HCT116 (cell line): ENCODE data around the gene PRKAG1. TPM values are rescaled to one million over a fixed set of nuclear protein-coding genes. Genes with fewer than 3 reads are reported as not detected.

Source experiments
- ATAC-seq: fragments of 200-7000 bp; cut with Tn5 transposase; 2 replicates; pipeline ENCODE4 v1.9.1; 2020; ENCODE audit warnings: mild to moderate bottlenecking, moderate library complexity
- BruUV-seq: library from RNA; stranded (reverse); fragments of 400-500 nt; replicated peaks from 2 replicates; lab custom pipeline; 2021; lab: Mats Ljungman, UMichigan
- CTCF ChIA-PET: fragments of 300-600 bp; sonication (Branson Sonifier 250); formaldehyde crosslinking; loops from one replicate; lab custom pipeline; 2021; ENCODE audit warnings: antibody characterized with exemption; lab: Charles Lee
- POLR2A ChIA-PET: fragments of 300-600, 350-600 bp; sonication (Branson Sonifier 250); formaldehyde crosslinking; loops from one replicate; lab custom pipeline; 2021; ENCODE audit warnings: antibody characterized with exemption; lab: Charles Lee
- RAD21 ChIA-PET, 2 experiments: fragments of 300-600 bp; sonication (Branson Sonifier 250); formaldehyde crosslinking; loops; one replicate each; lab custom pipeline; 2023; ENCODE audit warnings: low total read pairs in 2 of 2; ENCODE audit not compliant: uncharacterized antibody in 2 of 2, unreplicated experiment in 2 of 2, low non-redundant PET in 1 of 2; lab: Charles Lee
- DNase-seq: peaks from one replicate; pipeline ENCODE4 v3.0.0-alpha.2; 2010; ENCODE audit warnings: low read depth, low spot score
- H2AFZ ChIP-seq: fragments of 200-600 bp; shearing (Covaris generic), sonication (generic); 2 replicates; pipeline ENCODE4 v1.6.1; 2017; ENCODE audit warnings: low read depth, mixed run types, mixed read lengths, antibody characterized with exemption, low read length; ENCODE audit not compliant: poor library complexity, severe bottlenecking
- H3K27ac ChIP-seq: 2 replicates; pipeline ENCODE4 v1.5.1; 2012; ENCODE audit warnings: low read depth, low read length
- H3K27me3 ChIP-seq: fragments of 200-600 bp; sonication (generic); 2 replicates; pipeline ENCODE4 v1.6.1; 2016; ENCODE audit warnings: mixed run types, low read length, mixed read lengths; ENCODE audit not compliant: insufficient read depth
- H3K36me3 ChIP-seq, 2 experiments: fragments of 200-500 bp in 1 of 2; fragments of 200-600 bp in 1 of 2; sonication (Bioruptor generic) in 1 of 2; sonication (generic) in 1 of 2; 2 replicates each; pipeline versions ENCODE4 v1.5.1 to v1.6.1; 2014 to 2016; ENCODE audit warnings: low read length in 2 of 2, inconsistent platforms in 1 of 2, mixed read lengths in 1 of 2, mixed run types in 1 of 2; ENCODE audit not compliant: insufficient read depth in 2 of 2, control insufficient read depth in 1 of 2
- H3K4me1 ChIP-seq, 2 experiments: fragments of 200-600 bp in 1 of 2; sonication (generic) in 1 of 2; 2 replicates each; pipeline versions ENCODE4 v1.5.1 to v1.6.1; 2012 to 2017; ENCODE audit warnings: low read length in 2 of 2, inconsistent platforms in 1 of 2, mild to moderate bottlenecking in 1 of 2, mixed read lengths in 1 of 2, mixed run types in 1 of 2, moderate library complexity in 1 of 2; ENCODE audit not compliant: insufficient read depth in 2 of 2, control insufficient read depth in 1 of 2
- H3K4me2 ChIP-seq: fragments of 200-600 bp; sonication (generic); 2 replicates; pipeline ENCODE4 v1.6.1; 2017; ENCODE audit warnings: mixed run types, low read length, mixed read lengths
- H3K4me3 ChIP-seq, 2 experiments: fragments of 200-600 bp in 1 of 2; sonication (generic) in 1 of 2; replicated peaks in 1 of 2; 2 replicates each; pipeline ENCODE4 v1.5.1; 2011 to 2016; ENCODE audit warnings: low read length in 2 of 2, control low read depth in 1 of 2, low read depth in 1 of 2, mild to moderate bottlenecking in 1 of 2, mixed read lengths in 1 of 2, mixed run types in 1 of 2
- H3K79me2 ChIP-seq: fragments of 200-600 bp; sonication (generic); 2 replicates; pipeline ENCODE4 v1.6.1; 2017; ENCODE audit warnings: mild to moderate bottlenecking, mixed run types, low read length, moderate library complexity, mixed read lengths; ENCODE audit not compliant: insufficient read depth
- H3K9ac ChIP-seq: fragments of 200-600 bp; sonication (generic); 2 replicates; pipeline ENCODE4 v1.6.1; 2016; ENCODE audit warnings: low read length, mixed read lengths
- H3K9me2 ChIP-seq: fragments of 200-600 bp; sonication (generic), shearing (Covaris generic); 2 replicates; pipeline ENCODE4 v1.6.1; 2017; ENCODE audit warnings: mixed run types, mild to moderate bottlenecking, moderate library complexity; ENCODE audit not compliant: insufficient read depth
- H3K9me3 ChIP-seq, 2 experiments: fragments of 200-500 bp in 1 of 2; fragments of 200-600 bp in 1 of 2; sonication (Bioruptor generic) in 1 of 2; sonication (generic) in 1 of 2; 2 replicates each; pipeline ENCODE4 v1.6.1; 2014 to 2017; ENCODE audit warnings: low read length in 2 of 2, mixed read lengths in 2 of 2, inconsistent platforms in 1 of 2, low read depth in 1 of 2, mild to moderate bottlenecking in 1 of 2, mixed run types in 1 of 2, moderate library complexity in 1 of 2; ENCODE audit not compliant: control insufficient read depth in 1 of 2, insufficient read depth in 1 of 2
- H4K20me1 ChIP-seq: fragments of 200-600 bp; sonication (generic), shearing (Covaris generic); 2 replicates; pipeline ENCODE4 v1.6.1; 2017; ENCODE audit warnings: mixed run types, mild to moderate bottlenecking, moderate library complexity; ENCODE audit not compliant: insufficient read depth
- CBX3 ChIP-seq: IDR thresholded peaks from 2 replicates; pipeline ENCODE4 v1.6.1; 2012; ENCODE audit warnings: low read depth
- CEBPB ChIP-seq: IDR thresholded peaks from 2 replicates; pipeline ENCODE4 v1.6.1; 2012; ENCODE audit warnings: low read depth
- EZH2 ChIP-seq: fragments of 200-600 bp; sonication (generic); IDR thresholded peaks from 2 replicates; pipeline ENCODE4 v1.6.1; 2017; ENCODE audit warnings: antibody characterized with exemption, mixed run types
- EZH2phosphoT487 ChIP-seq: fragments of 200-600 bp; IDR thresholded peaks from 2 replicates; pipeline ENCODE4 v1.6.1; 2018; ENCODE audit warnings: antibody characterized with exemption, borderline replicate concordance
- FOSL1 ChIP-seq: IDR thresholded peaks from 2 replicates; pipeline ENCODE4 v1.6.1; 2012; ENCODE audit warnings: low read depth
- JUND ChIP-seq: IDR thresholded peaks from 2 replicates; pipeline ENCODE4 v1.6.1; 2012
- POLR2A ChIP-seq: IDR thresholded peaks from 2 replicates; pipeline ENCODE4 v1.7.0; 2011; ENCODE audit warnings: borderline replicate concordance; ENCODE audit not compliant: insufficient read depth, insufficient read length; ENCODE audit errors: extremely low read depth
- POLR2AphosphoS5 ChIP-seq: IDR thresholded peaks from 2 replicates; pipeline ENCODE4 v1.6.1; 2011; ENCODE audit warnings: mild to moderate bottlenecking, low read depth, low read length, moderate library complexity
- SIN3A ChIP-seq: IDR thresholded peaks from 2 replicates; pipeline ENCODE4 v1.6.1; 2012; ENCODE audit warnings: low read depth
- SP1 ChIP-seq: IDR thresholded peaks from 2 replicates; pipeline ENCODE4 v1.6.1; 2012; ENCODE audit warnings: low read depth
- SRF ChIP-seq: IDR thresholded peaks from 2 replicates; pipeline ENCODE4 v1.6.1; 2012; ENCODE audit warnings: low read depth
- TCF7L2 ChIP-seq: IDR thresholded peaks from 2 replicates; pipeline ENCODE4 v1.7.0; 2011; ENCODE audit warnings: borderline replicate concordance, inconsistent platforms; ENCODE audit not compliant: insufficient read depth, insufficient read length; ENCODE audit errors: extremely low read depth
- ZNF274 ChIP-seq: fragments of 200-500 bp; sonication (Bioruptor generic); IDR thresholded peaks from 2 replicates; pipeline ENCODE4 v1.6.1; 2014; ENCODE audit warnings: mild to moderate bottlenecking, low read depth, low read length, inconsistent platforms
- intact Hi-C: fragments of 100-400 bp; cut with micrococcal nuclease; formaldehyde crosslinking; loops from 2 replicates; pipeline ENCODE4 v1.10.0; 2022
- total RNA-seq: library from RNA; stranded (reverse); gene quantifications from one replicate; pipeline ENCODE4 v1.2.1, GENCODE V29; 2021; ENCODE audit not compliant: unreplicated experiment
- TF ChIP-seq, protein P1 (sequence below), 3 experiments: fragments of 200-600 bp in 1 of 3; sonication (generic) in 1 of 3; IDR thresholded peaks in 2 of 3; conservative IDR thresholded peaks in 1 of 3; 2 replicates each; pipeline ENCODE4 v1.5.1; 2012 to 2017; ENCODE audit warnings: low read depth in 2 of 3, low read length in 2 of 3, antibody characterized with exemption in 1 of 3, borderline replicate concordance in 1 of 3, control low read depth in 1 of 3, mild to moderate bottlenecking in 1 of 3, mixed read lengths in 1 of 3, mixed run types in 1 of 3, moderate library complexity in 1 of 3; ENCODE audit not compliant: insufficient read depth in 1 of 3
- TF ChIP-seq, protein P2 (sequence below): IDR thresholded peaks from 2 replicates; pipeline ENCODE4 v1.6.1; 2012
- TF ChIP-seq, protein P3 (sequence below): IDR thresholded peaks from 2 replicates; pipeline ENCODE4 v1.6.1; 2012; ENCODE audit warnings: low read depth

The PRKAG1 gene
- total RNA-seq, 1 experiment from 2014 or later = 64.6 TPM

DNA sequence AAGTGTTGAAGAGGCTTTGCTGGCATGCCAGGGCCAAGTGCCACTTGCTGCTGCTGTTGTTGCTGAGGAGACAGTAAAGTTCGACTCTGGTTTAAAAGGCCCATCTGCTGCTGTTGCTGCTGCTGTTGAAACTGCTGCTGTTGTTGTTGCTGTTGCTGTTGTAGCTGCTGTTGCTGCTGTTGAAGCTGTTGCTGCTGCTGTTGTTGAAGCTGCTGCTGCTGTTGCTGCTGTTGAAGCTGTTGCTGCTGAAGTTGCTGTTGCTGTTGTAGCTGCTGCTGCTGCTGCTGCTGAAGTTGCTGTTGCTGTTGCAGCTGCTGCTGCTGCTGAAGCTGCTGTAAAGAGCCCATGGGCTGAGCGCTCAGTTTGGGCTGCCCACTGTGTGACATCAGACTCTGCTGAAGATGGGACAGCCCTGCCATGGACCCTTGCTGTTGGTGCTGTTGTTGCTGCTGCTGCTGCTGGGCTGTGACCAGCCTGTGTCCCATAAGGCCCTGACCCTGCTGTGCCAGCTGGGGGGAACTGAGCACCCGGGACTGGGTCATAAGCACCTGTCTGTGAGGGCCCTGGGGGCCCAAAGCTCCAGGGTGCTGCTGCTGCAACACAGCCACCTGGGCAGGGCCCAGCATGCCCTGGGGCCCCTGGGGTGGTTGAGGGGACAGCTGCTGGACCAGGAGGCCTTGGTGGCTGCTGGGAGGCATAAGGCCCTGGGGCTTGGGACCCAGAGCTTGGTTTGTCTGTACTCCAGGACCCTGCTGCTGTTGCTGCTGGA is 14.3 kb upstream of the PRKAG1 start:
- Histone ChIP-seq H3K9ac (no peak overlapping the region), H3K79me2 (peaks cover 5% of the 10 kb centered on the region; the same call in 1 of the 2 replicates), H3K27ac (no peak overlapping the region), H3K27me3 (no peaks in the 10 kb centered on the region), H3K4me1 (no peaks in the 10 kb centered on the region), H3K4me2 (no peak overlapping the region), H3K36me3 (peaks cover 35 to 69% of the 10 kb centered on the region in 2 experiments), H3K9me3 (no peaks in the 10 kb centered on the region), H3K4me3 (no peak overlapping the region), H3K9me2 (no peaks in the 10 kb centered on the region), H2AFZ (no peak overlapping the region), H4K20me1 (no peaks in the 10 kb centered on the region)
- RAD21 ChIA-PET = no interaction called here
- CTCF ChIA-PET = interaction anchor here (1.1 kb wide), 1 partner anchor 11 kb away, joined by 5 read pairs; no protein-coding TSS in a partner anchor
- intact Hi-C loops = no loop called here
- TF ChIP-seq, protein P1, sequence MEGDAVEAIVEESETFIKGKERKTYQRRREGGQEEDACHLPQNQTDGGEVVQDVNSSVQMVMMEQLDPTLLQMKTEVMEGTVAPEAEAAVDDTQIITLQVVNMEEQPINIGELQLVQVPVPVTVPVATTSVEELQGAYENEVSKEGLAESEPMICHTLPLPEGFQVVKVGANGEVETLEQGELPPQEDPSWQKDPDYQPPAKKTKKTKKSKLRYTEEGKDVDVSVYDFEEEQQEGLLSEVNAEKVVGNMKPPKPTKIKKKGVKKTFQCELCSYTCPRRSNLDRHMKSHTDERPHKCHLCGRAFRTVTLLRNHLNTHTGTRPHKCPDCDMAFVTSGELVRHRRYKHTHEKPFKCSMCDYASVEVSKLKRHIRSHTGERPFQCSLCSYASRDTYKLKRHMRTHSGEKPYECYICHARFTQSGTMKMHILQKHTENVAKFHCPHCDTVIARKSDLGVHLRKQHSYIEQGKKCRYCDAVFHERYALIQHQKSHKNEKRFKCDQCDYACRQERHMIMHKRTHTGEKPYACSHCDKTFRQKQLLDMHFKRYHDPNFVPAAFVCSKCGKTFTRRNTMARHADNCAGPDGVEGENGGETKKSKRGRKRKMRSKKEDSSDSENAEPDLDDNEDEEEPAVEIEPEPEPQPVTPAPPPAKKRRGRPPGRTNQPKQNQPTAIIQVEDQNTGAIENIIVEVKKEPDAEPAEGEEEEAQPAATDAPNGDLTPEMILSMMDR (IDR thresholded peaks at IDR 0.05 in 2 of 3, conservative IDR thresholded peaks at IDR 0.05 in 1 of 3; ENCODE audit: borderline replicate concordance in 1 of 3, insufficient read depth in 1 of 3, low read depth in 2 of 3, low read length in 2 of 3) = no peak
- no peak for TF ChIP-seq SIN3A
- TF ChIP-seq, protein P2, sequence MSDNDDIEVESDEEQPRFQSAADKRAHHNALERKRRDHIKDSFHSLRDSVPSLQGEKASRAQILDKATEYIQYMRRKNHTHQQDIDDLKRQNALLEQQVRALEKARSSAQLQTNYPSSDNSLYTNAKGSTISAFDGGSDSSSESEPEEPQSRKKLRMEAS = no peak
- no peak for TF ChIP-seq EZH2phosphoT487
- no peak for TF ChIP-seq CEBPB
- TF ChIP-seq POLR2A = no peak
- TF ChIP-seq ZNF274 = no peak
- TF ChIP-seq EZH2 = no peak
- no peak for TF ChIP-seq CBX3
- no peak for TF ChIP-seq SRF
- TF ChIP-seq POLR2AphosphoS5 = no peak
- no peak for TF ChIP-seq JUND
- TF ChIP-seq, protein P3, sequence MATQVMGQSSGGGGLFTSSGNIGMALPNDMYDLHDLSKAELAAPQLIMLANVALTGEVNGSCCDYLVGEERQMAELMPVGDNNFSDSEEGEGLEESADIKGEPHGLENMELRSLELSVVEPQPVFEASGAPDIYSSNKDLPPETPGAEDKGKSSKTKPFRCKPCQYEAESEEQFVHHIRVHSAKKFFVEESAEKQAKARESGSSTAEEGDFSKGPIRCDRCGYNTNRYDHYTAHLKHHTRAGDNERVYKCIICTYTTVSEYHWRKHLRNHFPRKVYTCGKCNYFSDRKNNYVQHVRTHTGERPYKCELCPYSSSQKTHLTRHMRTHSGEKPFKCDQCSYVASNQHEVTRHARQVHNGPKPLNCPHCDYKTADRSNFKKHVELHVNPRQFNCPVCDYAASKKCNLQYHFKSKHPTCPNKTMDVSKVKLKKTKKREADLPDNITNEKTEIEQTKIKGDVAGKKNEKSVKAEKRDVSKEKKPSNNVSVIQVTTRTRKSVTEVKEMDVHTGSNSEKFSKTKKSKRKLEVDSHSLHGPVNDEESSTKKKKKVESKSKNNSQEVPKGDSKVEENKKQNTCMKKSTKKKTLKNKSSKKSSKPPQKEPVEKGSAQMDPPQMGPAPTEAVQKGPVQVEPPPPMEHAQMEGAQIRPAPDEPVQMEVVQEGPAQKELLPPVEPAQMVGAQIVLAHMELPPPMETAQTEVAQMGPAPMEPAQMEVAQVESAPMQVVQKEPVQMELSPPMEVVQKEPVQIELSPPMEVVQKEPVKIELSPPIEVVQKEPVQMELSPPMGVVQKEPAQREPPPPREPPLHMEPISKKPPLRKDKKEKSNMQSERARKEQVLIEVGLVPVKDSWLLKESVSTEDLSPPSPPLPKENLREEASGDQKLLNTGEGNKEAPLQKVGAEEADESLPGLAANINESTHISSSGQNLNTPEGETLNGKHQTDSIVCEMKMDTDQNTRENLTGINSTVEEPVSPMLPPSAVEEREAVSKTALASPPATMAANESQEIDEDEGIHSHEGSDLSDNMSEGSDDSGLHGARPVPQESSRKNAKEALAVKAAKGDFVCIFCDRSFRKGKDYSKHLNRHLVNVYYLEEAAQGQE = no peak
- no peak for TF ChIP-seq TCF7L2
- no peak for TF ChIP-seq FOSL1
- TF ChIP-seq SP1 = no peak
- POLR2A ChIA-PET = no interaction called here
- DNase-seq (no peak), ATAC-seq (no peak)
- BruUV-seq = no TSS peak
